Left ventricle myocardium superior (tissue), 1 donor: Measurements from ENCODE around the gene SLC9B1. TPM values are rescaled to one million over a fixed set of nuclear protein-coding genes. Genes with fewer than 3 reads are reported as not detected.

Experiments used
- ATAC-seq: fragments of 200-7000 bp; cut with Tn5 transposase; one replicate; pipeline ENCODE4 v1.9.1; 2020; ENCODE audit warnings: mild to moderate bottlenecking, moderate library complexity
- DNase-seq: peaks from one replicate; pipeline ENCODE4 v3.0.0-alpha.2; 2020
- intact Hi-C: fragments of 100-400 bp; cut with micrococcal nuclease; formaldehyde crosslinking; loops from one replicate; pipeline ENCODE4 v1.11.0; 2022
- total RNA-seq: library from RNA; stranded (reverse); fragmentation: NEBNext Ultra II Directional; extraction: Animal tissue kit (Norgen Biotek cat#: 25700); gene quantifications from one replicate; pipeline ENCODE4 v1.2.1, GENCODE V29; 2021
- donor health status: DM: no; HTN: yes; CAD: no; lungs with severe emphysema.

Gene SLC9B1
- total RNA-seq, 1 donor from 2014 or later, result 0.20 TPM

GRCh38 chr4:102858828-102859464 is 160.6 kb downstream of the SLC9B1 start:
- intact Hi-C loops, result no loop called here
- DNase-seq (no peak), ATAC-seq (no peak)

Other genes starting within 250 kb of the SLC9B1 start
- 279 TPM for gene UBE2D3, start 192.2 kb downstream of the SLC9B1 start, total RNA-seq
- 20.1 TPM for gene CISD2, start 150.7 kb downstream of the SLC9B1 start, total RNA-seq
- gene SLC9B2, start 57.1 kb upstream of the SLC9B1 start, total RNA-seq, result 3.3 TPM
- 25.6 TPM for gene BDH2, start 80.1 kb upstream of the SLC9B1 start, total RNA-seq
- gene CENPE, start 178.6 kb upstream of the SLC9B1 start, total RNA-seq, result 0.35 TPM